Gastrocnemius medialis (tissue), 4 donors: ENCODE data around the gene LAMB1.

Experiments used
- CTCF ChIP-seq, 5 experiments: fragments of 450-650 bp in 3 of 5; fragments of 200-600 bp in 2 of 5; sonication (generic) in 2 of 5; IDR thresholded peaks in 4 of 5; conservative IDR thresholded peaks in 1 of 5; 1 replicate in 4 of 5; 2 replicates in 1 of 5; pipeline ENCODE4 v1.5.1; 2016 to 2019; ENCODE audit warnings: antibody characterized with exemption in 5 of 5, mild to moderate bottlenecking in 3 of 5, moderate library complexity in 3 of 5
- POLR2A ChIP-seq, 2 donors: fragments of 450-650 bp; IDR thresholded peaks; one replicate each; pipeline ENCODE4 v1.6.1; 2017; ENCODE audit warnings: antibody characterized with exemption in 2 of 2, mild to moderate bottlenecking in 2 of 2, moderate library complexity in 2 of 2

GRCh38 chr7:108046952-108047506 lies 44.1 kb upstream of the LAMB1 start:
- TF ChIP-seq CTCF (IDR thresholded peaks at IDR 0.05 in 4 of 5, conservative IDR thresholded peaks at IDR 0.05 in 1 of 5) (no peak), POLR2A (IDR thresholded peaks at IDR 0.05) (no peak)
